Measurements from ENCODE around the gene PLEKHA6. TPM values are rescaled to one million over a fixed set of nuclear protein-coding genes. Genes with fewer than 3 reads are reported as not detected.

The PLEKHA6 gene
- polyA plus RNA-seq, 1 donor from 2014 or later = 22.6 TPM

- no peaks in the 10 kb centered on the region for H4K20me1 ChIP-seq (ENCODE audit: insufficient read depth)
- H3K9me2 ChIP-seq (ENCODE audit: insufficient read depth, low read length) = no peaks in the 10 kb centered on the region
- H3K9me3 ChIP-seq (ENCODE audit: low read length) = no peaks in the 10 kb centered on the region
- no peak overlapping the region for H3K4me3 ChIP-seq (ENCODE audit: low read length)
- H3K4me2 ChIP-seq (ENCODE audit: low read length) = no peak overlapping the region
- H3K27me3 ChIP-seq (ENCODE audit: insufficient read depth, low read depth, low read length) = no peaks in the 10 kb centered on the region
- H3K36me3 ChIP-seq (ENCODE audit: insufficient read depth, low read length) = no peaks in the 10 kb centered on the region
- H3F3A ChIP-seq (ENCODE audit: insufficient read depth, low read length, poor library complexity, severe bottlenecking) = peaks cover 3% of the 10 kb centered on the region
- peaks cover 6% of the 10 kb centered on the region for H3K79me2 ChIP-seq (replicated peaks; ENCODE audit: insufficient read depth, low read length)
- no peak overlapping the region for H3K9ac ChIP-seq (ENCODE audit: low read length)
- H3K27ac ChIP-seq (ENCODE audit: low read length) = no peak overlapping the region
- TF ChIP-seq RAD21 (conservative IDR thresholded peaks at IDR 0.05) (peak; percentile 79), SMC3 (conservative IDR thresholded peaks at IDR 0.05; ENCODE audit: poor library complexity) (peak; percentile 89), EZH2 (IDR thresholded peaks at IDR 0.05; ENCODE audit: borderline replicate concordance, insufficient read depth, low read length, poor library complexity, severe bottlenecking) (no peak), TAF1 (IDR thresholded peaks at IDR 0.05; ENCODE audit: low read depth) (no peak), CTCF (IDR thresholded peaks at IDR 0.05; ENCODE audit: poor library complexity, severe bottlenecking) (peak; percentile 90)
- no peak overlapping the region for H2AFZ ChIP-seq (ENCODE audit: low read depth, low read length)
Observed at GRCh38 chr1:204398197-204399125, 38.7 kb upstream of the PLEKHA6 start.

- no peaks in the 10 kb centered on the region for H3K27me3 ChIP-seq (ENCODE audit: insufficient read depth, low read depth, low read length)
- no peaks in the 10 kb centered on the region for H3K79me2 ChIP-seq (replicated peaks; ENCODE audit: insufficient read depth, low read length)
- no peak overlapping the region for H3K4me3 ChIP-seq (ENCODE audit: low read length)
- TF ChIP-seq SMC3 (conservative IDR thresholded peaks at IDR 0.05; ENCODE audit: poor library complexity) = no peak
- no peak for TF ChIP-seq EZH2 (IDR thresholded peaks at IDR 0.05; ENCODE audit: borderline replicate concordance, insufficient read depth, low read length, poor library complexity, severe bottlenecking)
- TF ChIP-seq TAF1 (IDR thresholded peaks at IDR 0.05; ENCODE audit: low read depth) = no peak
- H4K20me1 ChIP-seq (ENCODE audit: insufficient read depth) = no peaks in the 10 kb centered on the region
- H3K4me2 ChIP-seq (ENCODE audit: low read length) = no peak overlapping the region
- H3K36me3 ChIP-seq (ENCODE audit: insufficient read depth, low read length) = no peaks in the 10 kb centered on the region
- no peak overlapping the region for H3K27ac ChIP-seq (ENCODE audit: low read length)
- no peak overlapping the region for H2AFZ ChIP-seq (ENCODE audit: low read depth, low read length)
- H3K9ac ChIP-seq (ENCODE audit: low read length) = no peak overlapping the region
- H3K9me3 ChIP-seq (ENCODE audit: low read length) = no peaks in the 10 kb centered on the region
- H3K9me2 ChIP-seq (ENCODE audit: insufficient read depth, low read length) = no peaks in the 10 kb centered on the region
- H3F3A ChIP-seq (ENCODE audit: insufficient read depth, low read length, poor library complexity, severe bottlenecking) = peaks cover 2% of the 10 kb centered on the region
Observed at GRCh38 chr1:204396015-204396583, 36.4 kb upstream of the PLEKHA6 start.

GRCh38 chr1:204391629-204392028 lies 31.9 kb upstream of the PLEKHA6 start:
- Histone ChIP-seq H3K27ac (ENCODE audit: low read length) (no peak overlapping the region), H3F3A (ENCODE audit: insufficient read depth, low read length, poor library complexity, severe bottlenecking) (no peaks in the 10 kb centered on the region), H3K36me3 (ENCODE audit: insufficient read depth, low read length) (no peaks in the 10 kb centered on the region), H3K4me2 (ENCODE audit: low read length) (no peak overlapping the region), H4K20me1 (ENCODE audit: insufficient read depth) (no peaks in the 10 kb centered on the region), H3K9ac (ENCODE audit: low read length) (no peak overlapping the region), H3K9me2 (ENCODE audit: insufficient read depth, low read length) (no peaks in the 10 kb centered on the region), H3K4me3 (ENCODE audit: low read length) (no peak overlapping the region), H3K9me3 (ENCODE audit: low read length) (no peaks in the 10 kb centered on the region), H3K27me3 (ENCODE audit: insufficient read depth, low read depth, low read length) (peaks cover 3% of the 10 kb centered on the region), H2AFZ (ENCODE audit: low read depth, low read length) (no peak overlapping the region), H3K79me2 (replicated peaks; ENCODE audit: insufficient read depth, low read length) (no peaks in the 10 kb centered on the region)
- TF ChIP-seq SMC3 (conservative IDR thresholded peaks at IDR 0.05; ENCODE audit: poor library complexity) = no peak
- no peak for TF ChIP-seq EP300 (conservative IDR thresholded peaks at IDR 0.05; ENCODE audit: poor library complexity, severe bottlenecking)
- no peak for TF ChIP-seq EZH2 (IDR thresholded peaks at IDR 0.05; ENCODE audit: borderline replicate concordance, insufficient read depth, low read length, poor library complexity, severe bottlenecking)
- no peak for TF ChIP-seq CTCF (IDR thresholded peaks at IDR 0.05; ENCODE audit: poor library complexity, severe bottlenecking)
- no peak for TF ChIP-seq MXI1 (conservative IDR thresholded peaks at IDR 0.05; ENCODE audit: poor library complexity, severe bottlenecking)
- TF ChIP-seq POLR2AphosphoS5 (IDR thresholded peaks at IDR 0.05) = no peak
- TF ChIP-seq REST (IDR thresholded peaks at IDR 0.05; ENCODE audit: borderline replicate concordance) = no peak
- TF ChIP-seq TAF1 (IDR thresholded peaks at IDR 0.05; ENCODE audit: low read depth) = no peak
- TF ChIP-seq RAD21 (conservative IDR thresholded peaks at IDR 0.05) = no peak

Data from neural cell (in vitro differentiated cells).